HG03025 (cell line): ENCODE results near the gene CYP3A7.
"Not testable (repeated sequence)": the region's sequence is repeated elsewhere in the genome, so short reads cannot be mapped to it uniquely, and the experiment has no call there.

Source experiments
- ATAC-seq: cut with Tn5 transposase; IDR thresholded peaks from one replicate; pipeline ENCODE4 v1.9.1; 2021; ENCODE audit warnings: mild to moderate bottlenecking, moderate library complexity; ENCODE audit not compliant: unreplicated experiment, low FRiP score

CYP3A7 gene

GRCh38 chr7:99709838-99710578 lies 25.0 kb downstream of the CYP3A7 start:
- ATAC-seq: no peak

DNA sequence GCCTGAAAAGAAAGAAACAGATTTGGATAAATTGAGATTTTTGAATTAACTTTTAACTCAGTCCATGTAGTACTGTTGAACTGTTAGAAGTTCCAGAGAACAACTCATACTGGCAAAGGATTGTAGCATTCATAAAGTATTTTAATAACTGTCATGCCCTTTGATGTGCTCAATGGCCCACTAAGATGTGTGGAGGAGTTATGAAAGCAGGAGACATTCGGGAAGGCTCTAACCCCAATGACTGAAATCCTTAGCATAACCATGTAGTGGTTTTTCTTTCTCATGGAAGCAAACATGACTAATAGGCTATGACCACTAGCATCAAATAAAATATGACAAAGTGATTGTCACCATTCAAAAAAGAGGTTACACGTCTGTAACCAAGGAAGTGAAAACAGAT lies 25.7 kb downstream of the CYP3A7 start:
- no peak for ATAC-seq

GRCh38 chr7:99707096-99707495 lies 27.9 kb downstream of the CYP3A7 start:
- ATAC-seq: no peak

- ATAC-seq: no peak
These were observed 35.0 kb downstream of the CYP3A7 start for GRCh38 chr7:99699946-99700345.

- not testable (repeated sequence) for ATAC-seq
These were observed 35.9 kb downstream of the CYP3A7 start for GRCh38 chr7:99698867-99699730.

DNA sequence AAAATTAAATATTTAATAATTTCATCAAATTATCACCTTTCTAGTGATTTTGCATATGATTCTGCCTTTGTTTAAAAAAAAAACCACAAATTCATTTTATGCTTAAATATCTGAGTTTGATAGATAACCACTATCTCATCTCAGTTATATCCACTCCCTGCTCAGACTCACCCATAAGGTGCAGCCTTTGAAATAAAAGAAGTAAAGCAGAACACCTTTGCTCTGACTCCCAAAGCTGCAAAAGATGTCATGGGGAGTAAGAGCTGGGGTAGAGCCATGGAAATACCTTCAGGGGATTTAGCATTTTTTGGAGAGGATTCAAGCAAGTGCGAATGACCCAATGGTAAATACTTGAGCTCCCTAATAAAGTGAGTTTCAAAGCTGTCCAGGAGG lies 40.1 kb downstream of the CYP3A7 start:
- no peak for ATAC-seq

GRCh38 chr7:99694201-99694911 lies 40.6 kb downstream of the CYP3A7 start:
- ATAC-seq: no peak

- no peak for ATAC-seq
These were observed 41.4 kb downstream of the CYP3A7 start for GRCh38 chr7:99693427-99694200.

DNA sequence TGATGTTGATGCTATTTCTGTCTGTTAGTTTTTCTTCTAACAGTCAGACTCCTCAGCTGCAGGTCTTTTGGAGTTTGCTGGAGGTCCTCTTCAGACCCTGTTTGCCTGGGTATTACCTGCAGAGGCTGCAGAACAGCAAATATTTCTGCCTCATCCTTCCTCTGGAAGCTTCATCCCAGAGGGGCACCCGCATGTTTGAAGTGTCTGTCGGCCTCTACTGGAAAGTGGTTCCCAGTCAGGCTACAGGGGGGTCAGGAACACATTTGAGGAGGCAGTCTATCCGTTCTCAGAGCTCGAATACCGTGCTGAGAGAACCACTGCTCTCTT lies 41.9 kb downstream of the CYP3A7 start:
- ATAC-seq: no peak

- not testable (repeated sequence) for ATAC-seq
These were observed 42.4 kb downstream of the CYP3A7 start for GRCh38 chr7:99692563-99692962.

GRCh38 chr7:99691658-99692057 lies 43.3 kb downstream of the CYP3A7 start:
- not testable (repeated sequence) for ATAC-seq

DNA sequence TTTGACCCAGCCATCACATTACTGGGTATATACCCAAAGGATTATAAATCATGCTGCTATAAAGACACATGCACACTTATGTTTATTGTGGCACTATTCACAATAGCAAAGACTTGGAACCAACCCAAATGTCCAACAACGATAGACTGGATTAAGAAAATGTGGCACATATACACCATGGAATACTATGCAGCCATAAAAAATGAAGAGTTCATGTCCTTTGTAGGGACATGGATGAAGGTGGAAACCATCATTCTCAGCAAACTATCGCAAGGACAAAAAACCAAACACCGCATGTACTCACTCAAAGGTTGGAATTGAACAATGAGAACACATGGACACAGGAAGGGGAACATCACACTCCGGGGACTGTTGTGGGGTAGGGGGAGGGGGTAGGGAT lies 44.1 kb downstream of the CYP3A7 start:
- not testable (repeated sequence) for ATAC-seq

GRCh38 chr7:99685871-99686608 lies 49.0 kb downstream of the CYP3A7 start:
- not testable (repeated sequence) for ATAC-seq

DNA sequence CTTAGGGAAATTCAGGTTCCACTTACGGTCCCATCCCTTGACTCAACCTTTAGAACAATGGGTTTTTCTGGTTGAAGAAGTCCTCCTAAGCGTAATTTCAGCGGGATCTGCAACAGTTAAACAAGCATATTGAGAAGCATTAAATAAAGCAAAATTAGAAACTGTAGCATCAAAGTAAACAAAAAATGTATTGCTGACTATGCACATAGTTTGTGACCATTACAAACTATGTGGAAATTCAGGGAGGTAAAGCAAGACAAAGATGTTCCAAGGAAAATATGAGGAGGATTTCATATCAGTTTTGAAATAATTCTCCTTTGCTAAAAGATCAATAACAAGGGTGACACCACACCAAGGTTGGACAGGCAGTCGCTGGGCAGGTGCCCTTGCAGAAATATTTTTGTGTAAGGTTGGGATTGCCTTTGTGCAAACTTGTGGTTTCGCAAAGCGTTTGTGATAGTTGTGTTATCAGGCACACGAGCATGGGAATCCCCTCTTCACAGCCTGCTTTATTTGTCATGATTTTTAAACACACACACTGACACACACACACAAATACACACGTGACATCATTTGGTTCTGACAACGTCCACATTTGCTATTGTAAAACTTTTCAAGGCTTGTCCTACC lies 49.8 kb downstream of the CYP3A7 start:
- no peak for ATAC-seq

DNA sequence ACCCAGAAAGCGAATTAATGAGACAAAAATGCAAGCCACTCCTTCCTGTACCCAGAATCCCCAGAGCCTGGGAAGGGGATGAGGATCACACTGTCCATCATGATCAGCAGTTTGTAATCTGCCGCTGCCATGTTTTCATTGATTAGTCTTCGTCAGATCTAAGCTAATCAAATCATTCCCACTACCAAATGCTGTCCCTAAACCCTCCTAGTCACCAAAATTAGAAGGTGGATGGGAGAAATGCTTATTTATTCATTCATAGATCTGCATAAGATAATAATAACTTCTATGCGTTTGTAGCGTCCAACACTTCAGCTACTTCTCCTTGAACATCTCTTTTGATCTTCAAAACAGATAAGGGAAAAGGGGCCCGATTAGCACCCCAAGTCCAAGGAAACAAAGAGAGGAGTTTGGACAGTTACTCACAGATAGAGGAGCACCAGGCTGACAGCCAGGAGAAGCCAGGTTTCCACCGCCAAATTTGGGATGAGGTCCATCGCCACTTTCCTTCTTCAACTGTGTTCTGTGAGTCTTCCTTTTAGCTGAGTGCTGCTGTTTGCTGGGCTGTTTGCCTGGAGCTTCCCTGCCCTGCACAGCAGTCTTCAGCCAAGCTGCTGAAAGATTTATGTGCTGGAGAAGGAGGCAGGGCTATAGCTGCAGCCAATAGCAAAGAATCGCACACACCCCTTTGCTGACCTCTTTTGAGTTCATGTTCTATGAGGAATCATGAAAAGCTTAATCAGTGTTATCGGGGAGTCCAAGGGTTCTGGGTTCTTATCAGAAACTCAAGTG lies 55.4 kb downstream of the CYP3A7 start, which contains the start of gene CYP3A5:
Gene CYP3A5 (minus strand): TSS at position 597 of the 792 bp plus-strand sequence. CDS start 100 bp downstream, at position 497.
- no peak for ATAC-seq

DNA sequence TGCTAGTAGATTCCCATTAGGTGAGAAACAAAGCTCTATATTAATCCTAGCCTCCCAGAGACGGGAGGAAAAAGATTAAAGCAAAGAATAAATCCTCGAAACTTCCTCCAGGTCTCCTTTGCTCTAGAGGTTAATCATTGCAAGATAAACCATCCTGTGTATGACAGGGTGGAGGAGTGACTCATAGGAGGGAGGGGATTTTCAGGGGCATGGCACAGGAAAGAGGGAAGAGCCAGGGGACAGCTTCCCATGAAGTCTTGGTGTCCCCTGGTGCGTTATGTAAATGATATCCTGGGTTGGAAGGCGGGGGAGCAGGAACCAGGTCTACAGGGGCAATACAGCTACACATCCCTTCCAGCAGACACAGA lies 56.0 kb downstream of the CYP3A7 start:
- no peak for ATAC-seq

DNA sequence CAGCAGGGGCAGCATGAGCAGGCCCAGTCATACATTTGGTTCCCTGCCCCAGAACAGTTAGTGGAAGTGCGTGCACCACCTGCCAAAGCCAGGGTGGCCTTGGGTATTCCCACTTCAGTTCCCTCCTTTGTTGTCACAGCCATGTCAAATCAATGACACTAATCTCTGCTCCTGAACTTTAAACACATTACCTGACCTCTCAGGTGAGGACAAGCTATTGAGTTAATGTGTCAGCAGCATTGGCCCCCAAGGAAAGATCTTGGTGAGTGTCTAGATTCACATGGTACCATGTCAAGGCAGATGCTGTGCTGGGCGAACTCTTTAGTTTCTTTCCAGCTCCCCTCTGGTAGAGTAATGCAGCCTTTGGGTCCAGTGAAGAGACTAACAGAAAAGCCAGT lies 57.3 kb downstream of the CYP3A7 start:
- ATAC-seq: no peak

- no peak for ATAC-seq
These were observed 57.9 kb downstream of the CYP3A7 start for GRCh38 chr7:99677013-99677647.
